HEK293 (cell line): ENCODE results near the gene SYNC.

ENCODE experiments used
- CTCF ChIA-PET: fragments of 350-600 bp; formaldehyde crosslinking; extraction: SDS; loops from one replicate; lab custom pipeline; 2021; ENCODE audit warnings: antibody characterized with exemption; lab: Yijun Ruan, JAX
- POLR2A ChIA-PET: fragments of 300-600 bp; formaldehyde crosslinking; extraction: SDS; loops from one replicate; lab custom pipeline; 2020; ENCODE audit warnings: antibody characterized with exemption, inconsistent platforms; lab: Yijun Ruan, JAX
- H3K27ac ChIP-seq: fragments of 200-500 bp; sonication (Bioruptor generic); 2 replicates; pipeline ENCODE4 v1.5.1; 2014; ENCODE audit warnings: low read depth, low read length, control low read depth, inconsistent platforms; ENCODE audit errors: extremely low read depth
- H3K36me3 ChIP-seq, 2 experiments: fragments of 200-500 bp in 1 of 2; sonication (Bioruptor generic) in 1 of 2; 1 replicate in 1 of 2; 2 replicates in 1 of 2; pipeline ENCODE4 v1.5.1; 2014 to 2017; ENCODE audit warnings: inconsistent platforms in 2 of 2, low read length in 2 of 2; ENCODE audit not compliant: control insufficient read depth in 2 of 2, insufficient read depth in 1 of 2
- H3K4me1 ChIP-seq: fragments of 200-500 bp; sonication (Bioruptor generic); 2 replicates; pipeline ENCODE4 v1.5.1; 2014; ENCODE audit warnings: mild to moderate bottlenecking, low read length, inconsistent platforms; ENCODE audit not compliant: control insufficient read depth, insufficient read depth
- H3K4me3 ChIP-seq: 2 replicates; pipeline ENCODE4 v1.5.1; 2011; ENCODE audit warnings: low read depth, mild to moderate bottlenecking, control low read depth, low read length, moderate library complexity
- H3K9me3 ChIP-seq: fragments of 200-500 bp; sonication (Bioruptor generic); 2 replicates; pipeline ENCODE4 v1.5.1; 2014; ENCODE audit warnings: low read depth, low read length, inconsistent platforms; ENCODE audit not compliant: control insufficient read depth, insufficient read depth
- ATF2 ChIP-seq: fragments of 450-650 bp; formaldehyde crosslinking; IDR thresholded peaks from 2 replicates; pipeline ENCODE4 v1.5.1; 2016; ENCODE audit warnings: missing biosample characterization, missing genetic modification characterization, low read depth
- HOXC10 ChIP-seq: sonication (generic); formaldehyde crosslinking; IDR thresholded peaks from 2 replicates; pipeline ENCODE4 v1.8.1; 2023; ENCODE audit warnings: mild to moderate bottlenecking, missing genetic modification reagents
- HOXD13 ChIP-seq: sonication (generic); formaldehyde crosslinking; IDR thresholded peaks from 2 replicates; pipeline ENCODE4 v1.8.0; 2022; ENCODE audit warnings: missing genetic modification reagents, borderline replicate concordance
- KLF10 ChIP-seq: fragments of 450-650 bp; IDR thresholded peaks from 2 replicates; pipeline ENCODE4 v1.5.1; 2018; ENCODE audit warnings: missing biosample characterization, mild to moderate bottlenecking, missing genetic modification characterization
- KLF17 ChIP-seq: fragments of 450-650 bp; formaldehyde crosslinking; IDR thresholded peaks from 2 replicates; pipeline ENCODE4 v1.5.1; 2016; ENCODE audit warnings: missing biosample characterization, missing genetic modification characterization
- MEIS1 ChIP-seq: sonication (generic); formaldehyde crosslinking; IDR thresholded peaks from 2 replicates; pipeline ENCODE4 v1.8.1; 2022; ENCODE audit warnings: missing genetic modification reagents, mild to moderate bottlenecking, borderline replicate concordance
- SCRT2 ChIP-seq: fragments of 450-650 bp; formaldehyde crosslinking; IDR thresholded peaks from 2 replicates; pipeline ENCODE4 v1.5.1; 2016; ENCODE audit warnings: missing biosample characterization, missing genetic modification characterization
- SP7 ChIP-seq: fragments of 450-650 bp; formaldehyde crosslinking; IDR thresholded peaks from 2 replicates; pipeline ENCODE4 v1.5.1; 2016; ENCODE audit warnings: missing biosample characterization, missing genetic modification characterization
- WT1 ChIP-seq: fragments of 450-650 bp; formaldehyde crosslinking; IDR thresholded peaks from 2 replicates; pipeline ENCODE4 v1.5.1; 2016; ENCODE audit warnings: missing biosample characterization, missing genetic modification characterization
- YY1 ChIP-seq: fragments of 450-650 bp; formaldehyde crosslinking; IDR thresholded peaks from 2 replicates; pipeline ENCODE4 v1.5.1; 2018; ENCODE audit warnings: missing biosample characterization, missing genetic modification characterization
- ZBTB17 ChIP-seq: fragments of 450-650 bp; formaldehyde crosslinking; IDR thresholded peaks from 2 replicates; pipeline ENCODE4 v1.5.1; 2016; ENCODE audit warnings: missing biosample characterization, missing genetic modification characterization
- ZEB2 ChIP-seq: fragments of 450-650 bp; formaldehyde crosslinking; IDR thresholded peaks from 2 replicates; pipeline ENCODE4 v1.5.1; 2016; ENCODE audit warnings: missing biosample characterization, missing genetic modification characterization
- ZNF266 ChIP-seq: fragments of 450-650 bp; formaldehyde crosslinking; IDR thresholded peaks from 2 replicates; pipeline ENCODE4 v1.5.1; 2016; ENCODE audit warnings: missing biosample characterization, missing genetic modification characterization, low read depth
- ZNF311 ChIP-seq: fragments of 450-650 bp; formaldehyde crosslinking; IDR thresholded peaks from 2 replicates; pipeline ENCODE4 v1.5.1; 2017; ENCODE audit warnings: missing biosample characterization, missing genetic modification characterization, borderline replicate concordance
- ZNF416 ChIP-seq: fragments of 450-650 bp; formaldehyde crosslinking; IDR thresholded peaks from 2 replicates; pipeline ENCODE4 v1.5.1; 2016; ENCODE audit warnings: missing biosample characterization, missing genetic modification characterization
- ZNF560 ChIP-seq: fragments of 450-650 bp; formaldehyde crosslinking; IDR thresholded peaks from 2 replicates; pipeline ENCODE4 v1.5.1; 2017; ENCODE audit warnings: missing biosample characterization, missing genetic modification characterization, borderline replicate concordance
- ZNF571 ChIP-seq: fragments of 450-650 bp; formaldehyde crosslinking; IDR thresholded peaks from 2 replicates; pipeline ENCODE4 v1.5.0; 2017; ENCODE audit warnings: missing biosample characterization, missing genetic modification characterization
- ZNF600 ChIP-seq: fragments of 450-650 bp; formaldehyde crosslinking; IDR thresholded peaks from 2 replicates; pipeline ENCODE4 v1.5.1; 2016; ENCODE audit warnings: missing biosample characterization, missing genetic modification characterization
- ZNF610 ChIP-seq: fragments of 450-650 bp; formaldehyde crosslinking; IDR thresholded peaks from 2 replicates; pipeline ENCODE4 v1.5.1; 2016; ENCODE audit warnings: missing biosample characterization, missing genetic modification characterization, borderline replicate concordance
- ZNF658 ChIP-seq: fragments of 450-650 bp; formaldehyde crosslinking; IDR thresholded peaks from 2 replicates; pipeline ENCODE4; 2016; ENCODE audit warnings: missing biosample characterization, missing genetic modification characterization
- ZNF768 ChIP-seq: fragments of 450-650 bp; formaldehyde crosslinking; IDR thresholded peaks from 2 replicates; pipeline ENCODE4 v1.5.1; 2018; ENCODE audit warnings: missing biosample characterization, mild to moderate bottlenecking, missing genetic modification characterization
- ZSCAN16 ChIP-seq: fragments of 450-650 bp; formaldehyde crosslinking; IDR thresholded peaks from 2 replicates; pipeline ENCODE4 v1.5.1; 2016; ENCODE audit warnings: missing biosample characterization, missing genetic modification characterization
- ZSCAN18 ChIP-seq: fragments of 450-650 bp; formaldehyde crosslinking; IDR thresholded peaks from 2 replicates; pipeline ENCODE4 v1.5.1; 2016; ENCODE audit warnings: missing biosample characterization, missing genetic modification characterization
- TF ChIP-seq, protein P1 (sequence below): fragments of 450-650 bp; formaldehyde crosslinking; IDR thresholded peaks from 2 replicates; pipeline ENCODE4 v1.5.1; 2016; ENCODE audit warnings: missing biosample characterization, missing genetic modification characterization, borderline replicate concordance

SYNC gene

DNA sequence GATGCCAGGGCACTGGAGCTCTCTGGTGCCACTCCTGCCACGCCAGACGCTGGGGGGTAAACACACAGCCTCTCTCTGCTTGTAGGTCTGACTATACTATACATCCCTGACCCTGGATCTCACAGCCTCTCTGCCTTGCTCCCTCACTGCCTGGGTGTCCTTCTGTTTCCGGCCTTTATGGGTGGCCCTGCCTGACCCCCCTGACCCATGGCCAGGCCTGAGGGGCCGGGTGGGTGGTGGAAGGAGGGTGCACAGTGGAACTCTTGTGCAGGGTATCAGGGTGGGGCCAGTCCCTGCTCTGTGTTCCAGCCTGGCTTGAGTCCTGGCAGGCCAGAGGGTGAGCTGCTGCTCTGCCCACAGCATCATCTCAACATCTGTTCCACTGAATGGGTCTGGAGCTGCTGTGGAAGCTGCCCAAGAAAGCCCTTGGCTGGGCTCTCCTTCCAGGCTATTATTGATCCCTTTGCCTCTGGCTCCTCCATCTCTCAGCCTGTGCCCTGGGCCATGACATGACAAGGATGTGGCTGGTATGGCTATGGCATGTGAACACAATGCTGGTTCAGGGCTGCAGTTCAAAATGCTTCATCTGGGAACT is 17.2 kb upstream of the SYNC start:
- no peaks in the 10 kb centered on the region for H3K9me3 ChIP-seq
- ChIA-PET POLR2A (interaction anchor here (1.7 kb wide), 1 partner anchor 9 kb away, joined by 5 read pairs; no protein-coding TSS in a partner anchor), CTCF (no interaction called here)
- H3K4me1 ChIP-seq: no peaks in the 10 kb centered on the region
- no peaks in the 10 kb centered on the region for H3K36me3 ChIP-seq
- no peak overlapping the region for H3K4me3 ChIP-seq
- TF ChIP-seq ZBTB17: 0 out of 2 replicates have a peak, but pooled peaks have one; percentile 14
- no peak for TF ChIP-seq ZNF768 (tag by site-specific recombination)
- 0 out of 2 replicates have a peak, but pooled peaks have one; percentile 12 for TF ChIP-seq ZNF600 (tag by site-specific recombination)
- no peak for TF ChIP-seq HOXC10
- TF ChIP-seq, protein P1, sequence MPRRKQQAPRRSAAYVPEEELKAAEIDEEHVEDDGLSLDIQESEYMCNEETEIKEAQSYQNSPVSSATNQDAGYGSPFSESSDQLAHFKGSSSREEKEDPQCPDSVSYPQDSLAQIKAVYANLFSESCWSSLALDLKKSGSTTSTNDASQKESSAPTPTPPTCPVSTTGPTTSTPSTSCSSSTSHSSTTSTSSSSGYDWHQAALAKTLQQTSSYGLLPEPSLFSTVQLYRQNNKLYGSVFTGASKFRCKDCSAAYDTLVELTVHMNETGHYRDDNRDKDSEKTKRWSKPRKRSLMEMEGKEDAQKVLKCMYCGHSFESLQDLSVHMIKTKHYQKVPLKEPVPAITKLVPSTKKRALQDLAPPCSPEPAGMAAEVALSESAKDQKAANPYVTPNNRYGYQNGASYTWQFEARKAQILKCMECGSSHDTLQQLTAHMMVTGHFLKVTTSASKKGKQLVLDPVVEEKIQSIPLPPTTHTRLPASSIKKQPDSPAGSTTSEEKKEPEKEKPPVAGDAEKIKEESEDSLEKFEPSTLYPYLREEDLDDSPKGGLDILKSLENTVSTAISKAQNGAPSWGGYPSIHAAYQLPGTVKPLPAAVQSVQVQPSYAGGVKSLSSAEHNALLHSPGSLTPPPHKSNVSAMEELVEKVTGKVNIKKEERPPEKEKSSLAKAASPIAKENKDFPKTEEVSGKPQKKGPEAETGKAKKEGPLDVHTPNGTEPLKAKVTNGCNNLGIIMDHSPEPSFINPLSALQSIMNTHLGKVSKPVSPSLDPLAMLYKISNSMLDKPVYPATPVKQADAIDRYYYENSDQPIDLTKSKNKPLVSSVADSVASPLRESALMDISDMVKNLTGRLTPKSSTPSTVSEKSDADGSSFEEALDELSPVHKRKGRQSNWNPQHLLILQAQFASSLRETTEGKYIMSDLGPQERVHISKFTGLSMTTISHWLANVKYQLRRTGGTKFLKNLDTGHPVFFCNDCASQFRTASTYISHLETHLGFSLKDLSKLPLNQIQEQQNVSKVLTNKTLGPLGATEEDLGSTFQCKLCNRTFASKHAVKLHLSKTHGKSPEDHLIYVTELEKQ: no peak
- no peak for TF ChIP-seq KLF17 (tag by site-specific recombination)
- no peak for TF ChIP-seq KLF10 (tag by site-specific recombination)
- H3K27ac ChIP-seq: no peak overlapping the region

GRCh38 chr1:32718527-32718926 is 16.0 kb upstream of the SYNC start:
- H3K27ac ChIP-seq: no peak overlapping the region
- TF ChIP-seq ZNF658 (tag by site-specific recombination) (no peak), ZNF266 (tag by site-specific recombination) (no peak), SP7 (tag by site-specific recombination) (no peak)
- TF ChIP-seq, all 188 proteins: peak for 0
- CTCF ChIA-PET: interaction anchor here (10.0 kb wide), 1 partner anchor 54 kb away, joined by 253 read pairs; no protein-coding TSS in a partner anchor
- POLR2A ChIA-PET: interaction anchor here (1.7 kb wide), 1 partner anchor 10 kb away, joined by 5 read pairs; no protein-coding TSS in a partner anchor
- Histone ChIP-seq H3K9me3 (no peaks in the 10 kb centered on the region), H3K4me3 (no peak overlapping the region), H3K36me3 (no peaks in the 10 kb centered on the region), H3K4me1 (no peaks in the 10 kb centered on the region)

GRCh38 chr1:32718036-32718435 is 15.5 kb upstream of the SYNC start:
- CTCF ChIA-PET: interaction anchor here (0.6 to 10.0 kb wide), 2 partner anchors 15 to 55 kb away, joined by 4 to 253 read pairs; no protein-coding TSS in a partner anchor
- Histone ChIP-seq H3K36me3 (no peaks in the 10 kb centered on the region), H3K4me1 (no peaks in the 10 kb centered on the region), H3K9me3 (no peaks in the 10 kb centered on the region), H3K4me3 (no peak overlapping the region), H3K27ac (no peak overlapping the region)
- POLR2A ChIA-PET: interaction anchor here (0.7 kb wide), 1 partner anchor 11 kb away, joined by 6 read pairs; no protein-coding TSS in a partner anchor
- TF ChIP-seq SCRT2 (tag by site-specific recombination) (no peak), ATF2 (tag by site-specific recombination) (no peak), ZNF610 (tag by site-specific recombination) (no peak), ZNF571 (no peak), ZNF560 (no peak), ZNF311 (no peak), HOXD13 (no peak), WT1 (tag by site-specific recombination) (no peak), ZEB2 (tag by site-specific recombination) (no peak), ZSCAN16 (tag by site-specific recombination) (no peak), YY1 (no peak), ZSCAN18 (tag by site-specific recombination) (no peak), MEIS1 (CRISPR knock-in tag) (no peak), ZNF416 (tag by site-specific recombination) (no peak)
